ENCODE results near the gene RNF223.
A peak's percentile ranks its signal among the peaks of the same experiment; 100 is the strongest.
"Not testable (repeated sequence)": the region's sequence is repeated elsewhere in the genome, so short reads cannot be mapped to it uniquely, and the experiment has no call there.

The RNF223 gene

DNA sequence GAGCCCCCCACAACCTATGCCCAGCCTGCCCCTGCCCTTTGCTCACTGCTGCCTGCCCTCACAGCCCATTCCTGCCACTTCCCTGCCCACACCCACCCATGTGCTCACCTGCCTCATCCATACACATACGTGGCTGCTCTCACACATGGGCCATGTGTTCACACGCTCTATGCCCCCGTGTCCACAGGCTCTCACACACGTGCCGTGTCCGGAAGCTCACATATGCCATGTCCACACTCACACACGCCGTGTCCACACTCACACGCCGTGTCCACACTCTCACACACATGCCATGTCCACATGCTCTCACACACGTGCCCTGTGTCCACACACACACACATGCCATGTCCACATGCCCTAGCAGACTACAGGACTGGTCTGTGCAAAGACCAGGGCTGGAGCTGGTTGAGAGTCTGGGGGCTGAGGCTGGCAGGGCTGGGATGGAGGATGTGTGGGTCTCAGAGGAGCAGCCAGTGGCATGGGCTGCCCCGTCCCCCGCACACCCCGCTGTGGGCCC, 583 bp upstream of the RNF223 start:
- no peak for DNase-seq (ENCODE audit: low read depth in 1 of 2, low spot score in 1 of 2)

DNA sequence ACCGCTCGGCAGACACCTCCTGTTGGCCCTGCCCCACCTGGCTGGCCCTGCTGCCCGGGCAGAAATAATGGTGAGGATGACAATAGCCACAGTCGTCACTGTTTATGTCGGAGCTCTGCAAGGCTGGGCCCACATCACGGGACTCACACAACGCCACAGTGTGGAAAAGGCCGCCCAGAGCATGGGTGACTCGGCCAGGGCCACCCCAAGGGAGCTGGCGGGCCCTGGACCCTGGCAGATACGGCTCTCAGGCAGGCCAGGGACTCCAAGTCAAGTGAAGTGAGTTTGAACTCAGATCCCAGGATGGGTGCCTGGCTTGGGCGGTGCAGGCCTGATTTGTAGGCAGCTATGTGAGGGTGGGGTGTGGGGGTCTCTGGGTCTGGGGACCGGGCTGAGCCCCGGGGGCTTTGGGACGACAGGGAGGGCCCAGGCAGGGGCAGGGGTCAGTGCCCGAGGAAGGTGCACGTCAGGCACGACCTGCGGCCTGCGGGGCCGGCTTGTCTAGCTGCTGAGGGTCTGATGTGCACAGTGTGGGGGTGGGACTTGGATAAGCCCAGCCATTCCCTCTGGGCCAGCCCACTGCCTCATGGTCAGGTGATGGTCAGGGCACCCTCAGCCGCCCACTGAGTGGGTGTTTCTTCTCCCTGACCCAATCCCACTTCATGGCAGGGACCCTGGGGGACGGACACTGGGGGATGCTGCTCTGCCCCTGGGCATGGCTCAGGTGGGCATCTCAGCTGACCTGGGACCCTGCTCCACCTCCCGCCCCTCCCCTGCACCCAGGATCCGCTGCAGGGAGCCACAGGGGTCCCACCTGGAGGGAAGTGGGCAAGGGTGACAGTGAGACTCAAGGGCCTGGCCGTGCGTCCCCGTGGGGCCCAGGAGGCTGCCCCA, 1.0 kb downstream of the RNF223 start:
- DNase-seq (ENCODE audit: low read depth in 1 of 2, low spot score in 1 of 2) = no peak

- DNase-seq (ENCODE audit: low read depth in 1 of 2, low spot score in 1 of 2) = no peak
These were observed 1.7 kb downstream of the RNF223 start for GRCh38 chr1:1072299-1072848.

- DNase-seq (ENCODE audit: low read depth in 1 of 2, low spot score in 1 of 2) = no peak
These were observed 2.4 kb downstream of the RNF223 start for GRCh38 chr1:1071486-1072298.

GRCh38 chr1:1069711-1070676, 4.1 kb downstream of the RNF223 start:
- no peak for DNase-seq (ENCODE audit: low read depth in 1 of 2, low spot score in 1 of 2)

GRCh38 chr1:1069056-1069710, 4.9 kb downstream of the RNF223 start:
- peak; percentile 81 to 86 for DNase-seq (ENCODE audit: low read depth in 1 of 2, low spot score in 1 of 2)

- no peak for DNase-seq (ENCODE audit: low read depth in 1 of 2, low spot score in 1 of 2)
These were observed 5.5 kb downstream of the RNF223 start for GRCh38 chr1:1068517-1069055.

GRCh38 chr1:1067860-1068516, 6.1 kb downstream of the RNF223 start:
- DNase-seq (ENCODE audit: low read depth in 1 of 2, low spot score in 1 of 2) = no peak

GRCh38 chr1:1067284-1067859, 6.7 kb downstream of the RNF223 start:
- DNase-seq (ENCODE audit: low read depth in 1 of 2, low spot score in 1 of 2) = no peak

GRCh38 chr1:1066403-1067283, 7.5 kb downstream of the RNF223 start:
- no peak for DNase-seq (ENCODE audit: low read depth in 1 of 2, low spot score in 1 of 2)

DNA sequence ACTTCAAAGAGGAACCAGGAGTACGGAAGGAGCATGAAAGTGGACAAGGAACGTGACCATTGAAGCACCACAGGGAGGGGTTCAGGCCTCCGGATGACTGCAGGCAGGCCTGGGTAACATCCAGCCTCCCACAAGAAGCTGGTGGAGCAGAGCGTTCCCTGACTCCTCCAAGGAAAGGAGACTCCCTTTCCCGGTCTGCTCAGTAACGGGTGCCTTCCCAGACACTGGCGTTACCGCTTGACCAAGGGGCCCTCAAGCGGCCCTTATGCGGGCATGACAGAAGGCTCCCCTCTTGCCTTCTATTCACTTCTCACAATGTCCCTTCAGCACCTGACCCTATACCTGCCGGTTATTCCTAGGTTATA, 8.2 kb downstream of the RNF223 start:
- not testable (repeated sequence) for DNase-seq (ENCODE audit: low read depth in 1 of 2, low spot score in 1 of 2)

- no peak for DNase-seq (ENCODE audit: low read depth in 1 of 2, low spot score in 1 of 2)
These were observed 8.7 kb downstream of the RNF223 start for GRCh38 chr1:1065265-1065939.

DNA sequence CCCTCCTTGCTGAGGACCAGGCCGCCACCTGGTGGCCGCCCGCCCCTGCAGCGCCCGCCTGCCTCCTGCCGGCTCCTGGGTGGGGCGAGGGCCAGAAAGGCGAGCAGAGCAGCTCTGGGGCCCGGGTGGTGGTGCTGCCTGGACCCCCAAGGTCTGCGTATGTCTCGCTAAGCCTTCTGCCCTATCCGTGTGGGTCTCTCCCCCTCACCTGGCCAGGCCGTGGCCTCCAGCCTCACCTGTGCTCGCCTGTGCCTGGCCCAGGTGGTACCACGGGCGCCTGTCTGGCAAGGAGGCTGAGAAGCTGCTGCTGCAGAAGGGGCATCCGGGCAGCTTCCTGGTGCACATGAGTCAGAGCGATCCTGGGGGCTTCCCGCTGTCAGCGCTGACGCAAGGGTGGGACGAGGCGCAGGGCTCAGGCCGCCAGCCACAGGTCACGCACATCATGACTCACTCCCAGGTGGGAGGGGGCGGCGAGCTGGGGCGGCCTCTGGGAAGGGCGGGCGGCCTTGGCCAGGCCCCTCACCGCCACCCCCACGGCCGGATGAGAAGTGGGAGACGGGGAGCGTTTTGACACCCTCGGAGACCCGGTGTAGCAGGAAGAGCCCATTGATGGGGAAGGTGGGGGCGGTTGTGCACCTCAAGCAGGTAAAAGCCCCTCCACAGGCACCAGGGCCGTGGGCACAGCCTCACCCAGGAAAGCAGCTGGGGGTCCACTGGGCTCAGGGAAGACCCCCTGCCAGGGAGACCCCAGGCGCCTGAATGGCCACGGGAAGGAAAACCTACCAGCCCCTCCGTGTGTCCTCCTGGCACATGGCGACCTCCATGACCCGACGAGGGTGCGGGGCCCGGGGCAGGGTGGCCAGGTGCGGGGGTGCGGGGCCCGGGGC, 9.9 kb downstream of the RNF223 start:
- DNase-seq (ENCODE audit: low read depth in 1 of 2, low spot score in 1 of 2) = peak; percentile 70 to 80

- no peak for DNase-seq (ENCODE audit: low read depth in 1 of 2, low spot score in 1 of 2)
These were observed 10.7 kb downstream of the RNF223 start for GRCh38 chr1:1063261-1063944.

DNA sequence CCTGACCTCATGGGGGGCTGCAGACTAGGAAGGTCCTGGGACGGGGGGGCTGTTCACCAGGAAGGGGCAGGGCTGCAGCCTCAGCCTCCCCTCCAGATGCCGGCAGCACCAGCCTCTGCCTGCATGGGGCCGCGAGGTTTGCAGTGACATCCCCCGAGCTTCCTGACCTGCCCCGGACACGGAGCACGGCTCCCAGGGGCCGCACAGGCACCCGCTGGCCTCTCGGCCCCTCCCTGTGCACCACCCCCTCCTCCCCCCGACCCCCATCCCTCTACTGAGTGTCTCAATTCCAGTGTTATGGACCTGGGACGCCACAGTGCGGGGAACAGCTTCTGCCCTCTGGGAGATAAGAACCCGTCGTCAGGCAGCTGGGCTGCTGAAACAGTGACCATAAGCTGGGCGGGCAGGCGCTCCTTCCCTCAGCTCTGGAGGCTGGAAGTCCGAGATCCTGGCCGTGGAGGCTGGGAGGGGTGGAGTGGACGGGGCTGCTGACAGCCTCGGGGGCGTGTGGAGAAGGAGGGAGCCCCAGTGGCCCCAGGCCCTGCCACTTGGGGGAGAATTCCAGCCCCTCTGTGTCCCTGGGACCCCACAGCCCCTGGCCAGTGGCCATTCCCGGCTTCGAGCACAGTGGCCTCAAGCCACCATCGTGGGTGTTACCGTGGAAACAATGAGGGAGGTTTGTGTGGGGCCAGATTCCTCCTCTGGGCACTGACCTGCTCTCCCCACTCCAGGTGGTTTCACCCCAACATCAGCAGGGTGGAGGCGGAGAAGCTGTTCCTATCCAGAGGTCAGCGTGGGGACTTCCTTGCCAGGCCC, 11.6 kb downstream of the RNF223 start:
- DNase-seq (ENCODE audit: low read depth in 1 of 2, low spot score in 1 of 2) = no peak
